ENCODE measurements around the gene CXCR5.

GRCh38 chr11:118893662-118894061 is 10.0 kb downstream of the CXCR5 start:
- TF ChIP-seq, protein P1, sequence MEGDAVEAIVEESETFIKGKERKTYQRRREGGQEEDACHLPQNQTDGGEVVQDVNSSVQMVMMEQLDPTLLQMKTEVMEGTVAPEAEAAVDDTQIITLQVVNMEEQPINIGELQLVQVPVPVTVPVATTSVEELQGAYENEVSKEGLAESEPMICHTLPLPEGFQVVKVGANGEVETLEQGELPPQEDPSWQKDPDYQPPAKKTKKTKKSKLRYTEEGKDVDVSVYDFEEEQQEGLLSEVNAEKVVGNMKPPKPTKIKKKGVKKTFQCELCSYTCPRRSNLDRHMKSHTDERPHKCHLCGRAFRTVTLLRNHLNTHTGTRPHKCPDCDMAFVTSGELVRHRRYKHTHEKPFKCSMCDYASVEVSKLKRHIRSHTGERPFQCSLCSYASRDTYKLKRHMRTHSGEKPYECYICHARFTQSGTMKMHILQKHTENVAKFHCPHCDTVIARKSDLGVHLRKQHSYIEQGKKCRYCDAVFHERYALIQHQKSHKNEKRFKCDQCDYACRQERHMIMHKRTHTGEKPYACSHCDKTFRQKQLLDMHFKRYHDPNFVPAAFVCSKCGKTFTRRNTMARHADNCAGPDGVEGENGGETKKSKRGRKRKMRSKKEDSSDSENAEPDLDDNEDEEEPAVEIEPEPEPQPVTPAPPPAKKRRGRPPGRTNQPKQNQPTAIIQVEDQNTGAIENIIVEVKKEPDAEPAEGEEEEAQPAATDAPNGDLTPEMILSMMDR (IDR thresholded peaks at IDR 0.05): no peak
- TF ChIP-seq EZH2 (IDR thresholded peaks at IDR 0.05; ENCODE audit: borderline replicate concordance, insufficient read depth, low read depth, low read length, poor library complexity, severe bottlenecking): no peak
